Measurements from ENCODE around the gene MINDY4. TPM values are rescaled to one million over a fixed set of nuclear protein-coding genes. Genes with fewer than 3 reads are reported as not detected.

MINDY4 gene
- total RNA-seq, 1 donor from 2014 or later = 20.1 TPM

DNA sequence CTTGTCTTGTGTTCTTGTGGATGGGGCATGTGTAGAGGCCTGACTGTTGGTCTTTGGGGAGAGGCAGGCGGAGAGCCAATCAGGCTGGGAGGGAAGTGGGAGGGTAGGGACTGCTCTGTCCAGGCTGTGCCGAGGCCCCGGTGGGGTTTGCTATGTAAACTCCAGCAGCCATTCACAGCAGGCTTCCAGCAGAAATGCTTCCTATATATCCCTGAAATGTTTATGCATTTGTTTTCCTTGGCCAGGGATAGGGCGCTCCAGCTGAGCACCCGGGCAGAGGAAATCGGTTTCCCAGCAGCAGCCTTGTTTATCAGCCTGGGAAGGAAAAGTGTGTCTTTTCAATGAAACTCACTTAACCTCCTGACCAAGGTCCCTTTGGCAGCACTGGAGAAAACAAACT, 122.1 kb downstream of the MINDY4 start:
- intact Hi-C loops (cut with DNase I) = no loop called here
- H3K4me1 ChIP-seq = peaks cover 61% of the 10 kb centered on the region
- no peaks in the 10 kb centered on the region for H3K9me3 ChIP-seq
- no peaks in the 10 kb centered on the region for H3K27me3 ChIP-seq
- TF ChIP-seq, protein P1, sequence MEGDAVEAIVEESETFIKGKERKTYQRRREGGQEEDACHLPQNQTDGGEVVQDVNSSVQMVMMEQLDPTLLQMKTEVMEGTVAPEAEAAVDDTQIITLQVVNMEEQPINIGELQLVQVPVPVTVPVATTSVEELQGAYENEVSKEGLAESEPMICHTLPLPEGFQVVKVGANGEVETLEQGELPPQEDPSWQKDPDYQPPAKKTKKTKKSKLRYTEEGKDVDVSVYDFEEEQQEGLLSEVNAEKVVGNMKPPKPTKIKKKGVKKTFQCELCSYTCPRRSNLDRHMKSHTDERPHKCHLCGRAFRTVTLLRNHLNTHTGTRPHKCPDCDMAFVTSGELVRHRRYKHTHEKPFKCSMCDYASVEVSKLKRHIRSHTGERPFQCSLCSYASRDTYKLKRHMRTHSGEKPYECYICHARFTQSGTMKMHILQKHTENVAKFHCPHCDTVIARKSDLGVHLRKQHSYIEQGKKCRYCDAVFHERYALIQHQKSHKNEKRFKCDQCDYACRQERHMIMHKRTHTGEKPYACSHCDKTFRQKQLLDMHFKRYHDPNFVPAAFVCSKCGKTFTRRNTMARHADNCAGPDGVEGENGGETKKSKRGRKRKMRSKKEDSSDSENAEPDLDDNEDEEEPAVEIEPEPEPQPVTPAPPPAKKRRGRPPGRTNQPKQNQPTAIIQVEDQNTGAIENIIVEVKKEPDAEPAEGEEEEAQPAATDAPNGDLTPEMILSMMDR (IDR thresholded peaks at IDR 0.05) = no peak
- H3K27ac ChIP-seq = peak overlapping the region; percentile 66
- H3K4me3 ChIP-seq = no peak overlapping the region
- no peaks in the 10 kb centered on the region for H3K36me3 ChIP-seq
- DNase-seq (no peak), ATAC-seq (no peak)

DNA sequence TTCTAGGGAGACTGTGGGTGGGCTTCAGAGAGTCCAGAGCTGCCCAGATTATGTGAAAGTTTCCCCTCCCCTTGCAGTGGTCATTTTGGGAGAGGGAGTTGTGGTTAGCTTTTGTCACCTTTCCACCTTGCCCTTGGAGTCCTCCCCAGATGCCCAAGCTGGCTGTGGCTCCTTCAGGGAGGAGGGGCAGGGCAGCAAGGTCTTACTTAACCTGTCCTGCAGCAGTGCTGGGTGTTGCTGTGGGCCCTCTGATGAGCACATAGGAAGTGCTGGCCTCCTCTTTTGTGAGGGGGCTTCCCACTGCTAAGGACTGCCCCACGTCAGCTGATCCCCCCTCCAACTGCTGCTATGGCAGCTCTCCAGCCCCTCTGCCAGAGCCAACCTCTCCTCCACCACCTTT, 122.8 kb downstream of the MINDY4 start:
- DNase-seq (no peak), ATAC-seq (no peak)
- intact Hi-C loops (cut with DNase I) = no loop called here
- no peaks in the 10 kb centered on the region for H3K36me3 ChIP-seq
- no peaks in the 10 kb centered on the region for H3K27me3 ChIP-seq
- peak overlapping the region; percentile 66 for H3K27ac ChIP-seq
- no peak overlapping the region for H3K4me3 ChIP-seq
- TF ChIP-seq, protein P1 (IDR thresholded peaks at IDR 0.05) = no peak
- H3K9me3 ChIP-seq = no peaks in the 10 kb centered on the region
- peaks cover 56% of the 10 kb centered on the region for H3K4me1 ChIP-seq

DNA sequence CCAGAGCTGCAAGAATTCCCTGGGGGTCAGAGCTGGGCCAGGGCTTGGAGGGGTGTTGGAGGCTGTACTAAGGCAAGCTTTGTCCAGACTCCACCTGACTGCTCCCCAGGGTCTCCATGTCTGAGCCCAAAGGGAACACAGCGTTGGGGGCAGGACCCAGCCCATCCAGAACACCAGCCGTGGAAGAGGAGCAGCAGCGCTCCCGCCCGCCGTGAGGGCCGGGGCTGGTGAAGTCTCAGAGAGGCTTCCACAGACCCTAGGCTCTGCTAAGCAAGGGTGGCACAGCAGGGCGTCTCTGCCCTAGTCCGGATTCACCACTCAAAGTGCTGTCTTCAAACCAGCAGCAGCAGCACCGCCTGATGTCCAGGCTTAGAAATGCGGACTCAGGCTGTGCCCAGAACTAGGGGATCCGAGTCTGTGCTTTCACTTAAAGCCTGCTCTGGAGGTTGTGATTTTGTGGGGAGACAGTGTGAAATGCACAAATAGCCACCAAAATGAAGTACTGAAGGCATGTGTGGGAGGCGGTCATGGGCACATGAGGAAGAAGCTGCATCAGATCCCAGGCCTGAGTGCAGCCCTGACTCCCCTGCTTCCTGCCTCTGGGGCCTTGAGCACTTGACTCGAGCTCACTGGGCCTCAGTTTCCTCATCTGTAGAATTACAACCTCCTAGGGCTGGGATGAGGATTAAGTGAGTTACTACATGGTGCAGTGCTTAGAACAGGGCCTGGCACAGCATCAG, 123.8 kb downstream of the MINDY4 start:
- Histone ChIP-seq H3K27ac (peak overlapping the region; percentile 78), H3K9me3 (no peaks in the 10 kb centered on the region), H3K4me1 (peaks cover 58% of the 10 kb centered on the region), H3K27me3 (no peaks in the 10 kb centered on the region), H3K4me3 (no peak overlapping the region), H3K36me3 (no peaks in the 10 kb centered on the region)
- no peak for DNase-seq
- TF ChIP-seq, protein P1 (IDR thresholded peaks at IDR 0.05) = peak; percentile 5
- intact Hi-C loops (cut with DNase I) = no loop called here
- ATAC-seq = no peak

DNA sequence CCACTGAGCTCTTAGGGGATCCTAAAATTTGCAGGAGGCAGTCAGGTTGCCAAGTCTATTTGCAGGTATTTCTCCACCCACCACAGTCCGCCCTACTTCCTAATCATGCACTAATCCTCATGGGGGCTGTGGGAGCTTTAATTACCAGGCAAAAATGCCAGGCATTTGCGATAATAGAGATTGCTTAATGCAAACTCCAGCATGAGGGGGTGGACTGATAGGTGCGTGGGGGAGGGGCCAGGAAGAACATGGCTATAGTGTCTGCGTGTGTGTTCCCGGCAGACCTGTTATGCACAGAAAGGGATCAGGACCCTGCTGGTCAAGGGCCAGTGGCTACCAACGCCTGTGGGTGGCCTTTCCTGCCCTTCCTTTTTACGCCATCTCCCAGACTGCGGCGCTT, 124.8 kb downstream of the MINDY4 start:
- DNase-seq = no peak
- intact Hi-C loops (cut with DNase I) = no loop called here
- TF ChIP-seq, protein P1 (IDR thresholded peaks at IDR 0.05) = no peak
- peaks cover 59% of the 10 kb centered on the region for H3K4me1 ChIP-seq
- no peaks in the 10 kb centered on the region for H3K27me3 ChIP-seq
- H3K9me3 ChIP-seq = no peaks in the 10 kb centered on the region
- ATAC-seq = peak; percentile 51
- peak overlapping the region; percentile 78 for H3K27ac ChIP-seq
- H3K4me3 ChIP-seq = no peak overlapping the region
- no peaks in the 10 kb centered on the region for H3K36me3 ChIP-seq

DNA sequence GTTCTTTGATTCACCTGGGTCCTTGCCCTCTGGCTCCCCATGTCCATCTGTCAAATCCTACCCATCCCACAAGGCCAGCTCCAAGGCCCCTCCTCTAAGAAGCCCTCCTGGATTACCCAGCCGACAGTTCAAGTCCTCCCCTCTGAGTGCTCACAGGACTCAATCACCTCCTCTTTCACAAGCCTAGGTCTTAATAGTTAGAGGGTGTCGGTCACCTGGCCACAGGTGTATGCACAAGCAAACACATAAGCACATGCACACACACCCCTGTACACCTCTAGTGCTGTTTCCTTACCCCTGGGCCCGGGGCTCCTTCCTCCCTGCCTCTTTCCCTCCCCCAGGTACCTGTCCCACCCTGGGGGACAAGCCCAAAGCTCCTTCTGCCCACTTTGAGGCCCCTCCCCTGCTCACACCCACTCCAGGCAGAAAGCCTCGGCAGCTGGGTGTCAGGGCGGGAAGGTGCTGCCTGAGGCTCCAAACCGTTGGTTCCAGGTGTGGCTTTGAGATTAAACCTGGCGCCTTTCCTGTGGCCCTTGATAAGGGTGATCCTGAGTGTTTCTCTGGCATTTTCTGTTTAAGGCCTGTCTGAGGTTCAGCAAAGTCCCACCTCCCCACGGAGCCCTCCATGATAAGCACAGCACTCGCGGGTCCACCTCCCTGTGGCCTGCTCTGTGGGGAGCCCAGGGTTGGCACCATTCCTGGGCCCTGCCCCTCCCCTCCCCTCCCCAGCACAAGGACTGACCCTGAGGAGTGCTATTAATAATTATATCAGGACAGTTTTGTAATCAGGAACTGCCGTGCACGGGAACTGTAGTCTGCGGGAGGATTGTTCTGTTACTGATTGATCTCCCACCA, 125.8 kb downstream of the MINDY4 start:
- Histone ChIP-seq H3K36me3 (no peaks in the 10 kb centered on the region), H3K4me1 (peaks cover 59% of the 10 kb centered on the region), H3K27me3 (no peaks in the 10 kb centered on the region), H3K4me3 (no peak overlapping the region), H3K27ac (peak overlapping the region; percentile 78), H3K9me3 (no peaks in the 10 kb centered on the region)
- intact Hi-C loops (cut with DNase I) = no loop called here
- DNase-seq (peak; percentile 89), ATAC-seq (peak; percentile 74)
- TF ChIP-seq, protein P1 (IDR thresholded peaks at IDR 0.05) = no peak

Measured in upper lobe of right lung (tissue), 1 donor.